ENCODE data around the gene MON2. TPM values are rescaled to one million over a fixed set of nuclear protein-coding genes. Genes with fewer than 3 reads are reported as not detected.

MON2 gene
- total RNA-seq, 2 donors from 2014 or later: 30.3 to 43.3 TPM

- Histone ChIP-seq H3K27ac (ENCODE audit: low read depth, low read length) (no peak overlapping the region), H3K9me3 (ENCODE audit: control insufficient read depth, low read length) (peaks cover 20% of the 10 kb centered on the region), H3K4me1 (ENCODE audit: control insufficient read depth, insufficient read depth, low read length) (no peaks in the 10 kb centered on the region), H3K27me3 (ENCODE audit: control insufficient read depth, insufficient read depth, low read length, poor library complexity, severe bottlenecking) (no peaks in the 10 kb centered on the region), H3K4me3 (ENCODE audit: low read length) (no peak overlapping the region), H3K9ac (ENCODE audit: extremely low read depth, low read length, poor library complexity, severe bottlenecking) (no peak overlapping the region), H3K36me3 (ENCODE audit: control insufficient read depth, insufficient read depth, low read length) (peaks cover 16% of the 10 kb centered on the region)
- TF ChIP-seq, protein P1, sequence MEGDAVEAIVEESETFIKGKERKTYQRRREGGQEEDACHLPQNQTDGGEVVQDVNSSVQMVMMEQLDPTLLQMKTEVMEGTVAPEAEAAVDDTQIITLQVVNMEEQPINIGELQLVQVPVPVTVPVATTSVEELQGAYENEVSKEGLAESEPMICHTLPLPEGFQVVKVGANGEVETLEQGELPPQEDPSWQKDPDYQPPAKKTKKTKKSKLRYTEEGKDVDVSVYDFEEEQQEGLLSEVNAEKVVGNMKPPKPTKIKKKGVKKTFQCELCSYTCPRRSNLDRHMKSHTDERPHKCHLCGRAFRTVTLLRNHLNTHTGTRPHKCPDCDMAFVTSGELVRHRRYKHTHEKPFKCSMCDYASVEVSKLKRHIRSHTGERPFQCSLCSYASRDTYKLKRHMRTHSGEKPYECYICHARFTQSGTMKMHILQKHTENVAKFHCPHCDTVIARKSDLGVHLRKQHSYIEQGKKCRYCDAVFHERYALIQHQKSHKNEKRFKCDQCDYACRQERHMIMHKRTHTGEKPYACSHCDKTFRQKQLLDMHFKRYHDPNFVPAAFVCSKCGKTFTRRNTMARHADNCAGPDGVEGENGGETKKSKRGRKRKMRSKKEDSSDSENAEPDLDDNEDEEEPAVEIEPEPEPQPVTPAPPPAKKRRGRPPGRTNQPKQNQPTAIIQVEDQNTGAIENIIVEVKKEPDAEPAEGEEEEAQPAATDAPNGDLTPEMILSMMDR (conservative IDR thresholded peaks at IDR 0.05): no peak
- 86 to 89% methylated on average over 1 to 2 of the region's 2 CpGs for WGBS, 2 experiments (ENCODE audit: insufficient coverage in 1 of 2, insufficient read length in 1 of 2)
- no peak overlapping the region for H3K27ac Mint-ChIP-seq
- peaks cover 22% of the 10 kb centered on the region for H3K9me3 Mint-ChIP-seq
- no peaks in the 10 kb centered on the region for H3K27me3 Mint-ChIP-seq (ENCODE audit: insufficient read depth)
- H3K36me3 Mint-ChIP-seq (ENCODE audit: low read depth): peaks cover 35% of the 10 kb centered on the region
- no peaks in the 10 kb centered on the region for H3K4me1 Mint-ChIP-seq
- DNase-seq: no peak
- no peak overlapping the region for H3K4me3 Mint-ChIP-seq
Measured at GRCh38 chr12:62517887-62518286, 51.3 kb downstream of the MON2 start.

DNA sequence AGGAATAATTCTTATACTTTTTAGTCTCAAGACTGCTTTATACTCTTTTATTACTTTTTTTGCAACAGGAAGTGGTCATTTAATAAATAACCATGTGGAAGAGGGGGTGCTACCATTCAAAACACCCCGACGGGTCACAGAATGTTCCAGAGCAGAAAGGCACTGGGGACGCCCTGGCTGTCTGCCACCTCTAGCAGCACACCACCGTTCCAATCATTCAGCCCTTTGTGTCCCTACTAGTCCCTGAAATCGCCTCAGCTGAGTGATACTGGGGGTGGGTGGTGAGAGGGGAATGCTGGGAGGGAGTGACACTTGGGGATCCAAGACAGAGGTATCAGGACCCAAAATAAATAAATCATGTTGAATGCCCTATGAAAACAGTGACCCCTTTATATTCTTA lies 52.4 kb downstream of the MON2 start:
- Mint-ChIP-seq H3K27me3 (ENCODE audit: insufficient read depth) (no peaks in the 10 kb centered on the region), H3K36me3 (ENCODE audit: low read depth) (peaks cover 28% of the 10 kb centered on the region), H3K4me1 (no peaks in the 10 kb centered on the region), H3K27ac (no peak overlapping the region), H3K9me3 (peaks cover 12% of the 10 kb centered on the region), H3K4me3 (no peak overlapping the region)
- peaks cover 13% of the 10 kb centered on the region for H3K9me3 ChIP-seq (ENCODE audit: control insufficient read depth, low read length)
- peaks cover 16% of the 10 kb centered on the region for H3K36me3 ChIP-seq (ENCODE audit: control insufficient read depth, insufficient read depth, low read length)
- no peaks in the 10 kb centered on the region for H3K4me1 ChIP-seq (ENCODE audit: control insufficient read depth, insufficient read depth, low read length)
- no peak overlapping the region for H3K27ac ChIP-seq (ENCODE audit: low read depth, low read length)
- TF ChIP-seq, protein P1 (conservative IDR thresholded peaks at IDR 0.05): no peak
- H3K27me3 ChIP-seq (ENCODE audit: control insufficient read depth, insufficient read depth, low read length, poor library complexity, severe bottlenecking): no peaks in the 10 kb centered on the region
- no peak for DNase-seq
- H3K4me3 ChIP-seq (ENCODE audit: low read length): no peak overlapping the region
- WGBS, 2 experiments (ENCODE audit: insufficient coverage in 1 of 2, insufficient read length in 1 of 2): 95% methylated on average over 5 of the region's 5 CpGs; no CpG with 5 or more reads in 1 of the 2 experiments
- H3K9ac ChIP-seq (ENCODE audit: extremely low read depth, low read length, poor library complexity, severe bottlenecking): no peak overlapping the region

DNA sequence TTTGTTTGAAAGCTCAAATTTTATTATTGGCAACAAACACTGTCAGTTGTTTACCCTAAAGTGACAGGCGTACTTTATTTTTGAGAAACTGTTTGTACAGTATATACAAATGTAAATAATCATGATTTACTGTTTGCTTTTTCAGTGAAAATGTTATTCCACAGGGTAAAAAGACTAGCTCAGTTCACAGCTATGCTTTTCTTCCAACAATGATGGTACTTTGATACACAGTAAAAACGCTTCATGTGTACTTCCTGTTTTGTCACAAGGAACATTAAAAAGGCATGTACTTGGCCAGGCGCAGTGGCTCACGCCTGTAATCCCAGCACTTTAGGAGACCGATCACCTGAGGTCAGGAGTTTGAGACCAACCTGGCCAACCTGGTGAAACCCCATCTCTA lies 53.7 kb downstream of the MON2 start:
- H3K9me3 Mint-ChIP-seq: no peaks in the 10 kb centered on the region
- no peak overlapping the region for H3K9ac ChIP-seq (ENCODE audit: extremely low read depth, low read length, poor library complexity, severe bottlenecking)
- H3K36me3 Mint-ChIP-seq (ENCODE audit: low read depth): peaks cover 15% of the 10 kb centered on the region
- H3K4me3 ChIP-seq (ENCODE audit: low read length): no peak overlapping the region
- no peaks in the 10 kb centered on the region for H3K4me1 ChIP-seq (ENCODE audit: control insufficient read depth, insufficient read depth, low read length)
- H3K36me3 ChIP-seq (ENCODE audit: control insufficient read depth, insufficient read depth, low read length): peaks cover 19% of the 10 kb centered on the region
- H3K4me3 Mint-ChIP-seq: no peak overlapping the region
- H3K27ac Mint-ChIP-seq: no peak overlapping the region
- no peaks in the 10 kb centered on the region for H3K4me1 Mint-ChIP-seq
- H3K27ac ChIP-seq (ENCODE audit: low read depth, low read length): no peak overlapping the region
- H3K27me3 ChIP-seq (ENCODE audit: control insufficient read depth, insufficient read depth, low read length, poor library complexity, severe bottlenecking): no peaks in the 10 kb centered on the region
- no peaks in the 10 kb centered on the region for H3K27me3 Mint-ChIP-seq (ENCODE audit: insufficient read depth)
- TF ChIP-seq, protein P1 (conservative IDR thresholded peaks at IDR 0.05): no peak
- no peak for DNase-seq
- 85 to 93% methylated on average over 4 to 5 of the region's 5 CpGs for WGBS, 2 experiments (ENCODE audit: insufficient coverage in 1 of 2, insufficient read length in 1 of 2)
- H3K9me3 ChIP-seq (ENCODE audit: control insufficient read depth, low read length): no peaks in the 10 kb centered on the region

Data from endodermal cell (in vitro differentiated cells).